PFSK-1 (cell line): ENCODE measurements around the gene NIPA2.

Source experiments
- FOXP2 ChIP-seq: optimal IDR thresholded peaks from 2 replicates; pipeline ENCODE3; 2011; ENCODE audit warnings: borderline replicate concordance, control low read depth, inconsistent platforms; ENCODE audit not compliant: insufficient read depth; ENCODE audit errors: extremely low read length, extremely low read depth
- POLR2AphosphoS5 ChIP-seq: IDR thresholded peaks from 2 replicates; pipeline ENCODE4 v1.6.1; 2012; ENCODE audit warnings: low read depth, mild to moderate bottlenecking, control low read depth, low read length, moderate library complexity
- SIN3A ChIP-seq: IDR thresholded peaks from 2 replicates; pipeline ENCODE4 v1.6.1; 2012; ENCODE audit warnings: mild to moderate bottlenecking, low read length, moderate library complexity, borderline replicate concordance; ENCODE audit not compliant: insufficient read depth
- TAF1 ChIP-seq: IDR thresholded peaks from 2 replicates; pipeline ENCODE4 v1.6.1; 2012; ENCODE audit warnings: low read length, control low read depth, borderline replicate concordance; ENCODE audit not compliant: insufficient read depth
- TF ChIP-seq, protein P1 (sequence below), 2 experiments: IDR thresholded peaks; 2 replicates each; pipeline versions ENCODE4 v1.6.1 to v1.8.0; 2011 to 2012; ENCODE audit warnings: low read depth in 2 of 2, low read length in 2 of 2, control low read depth in 1 of 2, inconsistent platforms in 1 of 2, mild to moderate bottlenecking in 1 of 2, moderate library complexity in 1 of 2; ENCODE audit not compliant: insufficient read depth in 1 of 2

The NIPA2 gene

DNA sequence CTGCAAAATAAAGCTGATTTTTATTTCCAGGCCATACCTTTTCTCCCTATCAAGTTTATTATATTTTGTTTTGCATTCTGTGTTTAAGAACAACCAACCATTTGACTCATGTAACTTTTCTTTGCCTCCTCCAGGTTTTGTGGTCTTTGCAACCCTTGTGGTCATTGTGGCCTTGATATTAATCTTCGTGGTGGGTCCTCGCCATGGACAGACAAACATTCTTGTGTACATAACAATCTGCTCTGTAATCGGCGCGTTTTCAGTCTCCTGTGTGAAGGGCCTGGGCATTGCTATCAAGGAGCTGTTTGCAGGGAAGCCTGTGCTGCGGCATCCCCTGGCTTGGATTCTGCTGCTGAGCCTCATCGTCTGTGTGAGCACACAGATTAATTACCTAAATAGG is 27.6 kb downstream of the NIPA2 start:
- TF ChIP-seq POLR2AphosphoS5 = no peak

GRCh38 chr15:22867886-22868285 is 29.4 kb downstream of the NIPA2 start:
- TF ChIP-seq, protein P1, sequence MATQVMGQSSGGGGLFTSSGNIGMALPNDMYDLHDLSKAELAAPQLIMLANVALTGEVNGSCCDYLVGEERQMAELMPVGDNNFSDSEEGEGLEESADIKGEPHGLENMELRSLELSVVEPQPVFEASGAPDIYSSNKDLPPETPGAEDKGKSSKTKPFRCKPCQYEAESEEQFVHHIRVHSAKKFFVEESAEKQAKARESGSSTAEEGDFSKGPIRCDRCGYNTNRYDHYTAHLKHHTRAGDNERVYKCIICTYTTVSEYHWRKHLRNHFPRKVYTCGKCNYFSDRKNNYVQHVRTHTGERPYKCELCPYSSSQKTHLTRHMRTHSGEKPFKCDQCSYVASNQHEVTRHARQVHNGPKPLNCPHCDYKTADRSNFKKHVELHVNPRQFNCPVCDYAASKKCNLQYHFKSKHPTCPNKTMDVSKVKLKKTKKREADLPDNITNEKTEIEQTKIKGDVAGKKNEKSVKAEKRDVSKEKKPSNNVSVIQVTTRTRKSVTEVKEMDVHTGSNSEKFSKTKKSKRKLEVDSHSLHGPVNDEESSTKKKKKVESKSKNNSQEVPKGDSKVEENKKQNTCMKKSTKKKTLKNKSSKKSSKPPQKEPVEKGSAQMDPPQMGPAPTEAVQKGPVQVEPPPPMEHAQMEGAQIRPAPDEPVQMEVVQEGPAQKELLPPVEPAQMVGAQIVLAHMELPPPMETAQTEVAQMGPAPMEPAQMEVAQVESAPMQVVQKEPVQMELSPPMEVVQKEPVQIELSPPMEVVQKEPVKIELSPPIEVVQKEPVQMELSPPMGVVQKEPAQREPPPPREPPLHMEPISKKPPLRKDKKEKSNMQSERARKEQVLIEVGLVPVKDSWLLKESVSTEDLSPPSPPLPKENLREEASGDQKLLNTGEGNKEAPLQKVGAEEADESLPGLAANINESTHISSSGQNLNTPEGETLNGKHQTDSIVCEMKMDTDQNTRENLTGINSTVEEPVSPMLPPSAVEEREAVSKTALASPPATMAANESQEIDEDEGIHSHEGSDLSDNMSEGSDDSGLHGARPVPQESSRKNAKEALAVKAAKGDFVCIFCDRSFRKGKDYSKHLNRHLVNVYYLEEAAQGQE (IDR thresholded peaks at IDR 0.05; ENCODE audit: insufficient read depth in 1 of 2, low read depth in 2 of 2, low read length in 2 of 2) = no peak
- no peak for TF ChIP-seq POLR2AphosphoS5
- TF ChIP-seq SIN3A = no peak
- TF ChIP-seq TAF1 = no peak
- no peak for TF ChIP-seq FOXP2

- TF ChIP-seq SIN3A (no peak), FOXP2 (no peak), TAF1 (no peak), POLR2AphosphoS5 (no peak)
- TF ChIP-seq, protein P1 (IDR thresholded peaks at IDR 0.05; ENCODE audit: insufficient read depth in 1 of 2, low read depth in 2 of 2, low read length in 2 of 2) = no peak
These were observed 30.0 kb downstream of the NIPA2 start for GRCh38 chr15:22868495-22868894.

GRCh38 chr15:22868928-22869327 is 30.5 kb downstream of the NIPA2 start:
- no peak for TF ChIP-seq TAF1
- no peak for TF ChIP-seq POLR2AphosphoS5
- TF ChIP-seq SIN3A = no peak
- TF ChIP-seq FOXP2 = no peak
- TF ChIP-seq, protein P1 (IDR thresholded peaks at IDR 0.05; ENCODE audit: insufficient read depth in 1 of 2, low read depth in 2 of 2, low read length in 2 of 2) = no peak

- TF ChIP-seq, protein P1 (IDR thresholded peaks at IDR 0.05; ENCODE audit: insufficient read depth in 1 of 2, low read depth in 2 of 2, low read length in 2 of 2) = no peak
- no peak for TF ChIP-seq TAF1
- TF ChIP-seq FOXP2 = no peak
- no peak for TF ChIP-seq SIN3A
- no peak; the same call in 1 of the 2 replicates for TF ChIP-seq POLR2AphosphoS5
These were observed 31.4 kb downstream of the NIPA2 start for GRCh38 chr15:22869856-22870255.
